Motor neuron (in vitro differentiated cells): ENCODE results near the gene ATG16L2. TPM values are rescaled to one million over a fixed set of nuclear protein-coding genes. Genes with fewer than 3 reads are reported as not detected.
"Not testable (repeated sequence)": the region's sequence is repeated elsewhere in the genome, so short reads cannot be mapped to it uniquely, and the experiment has no call there.

Experiments used
- ATAC-seq, 8 experiments: fragments of 200-7000 bp; cut with Tn5 transposase; replicated peaks in 6 of 8; 2 replicates each; pipeline ENCODE4 v1.8.0; 2021; ENCODE audit warnings: mild to moderate bottlenecking in 8 of 8, moderate library complexity in 8 of 8
- H3K27ac ChIP-seq, 2 donors: fragments of 250-450 bp; sonication (Bioruptor Pico); 2 replicates each; pipeline ENCODE4 v1.9.0; 2021; ENCODE audit warnings: antibody characterized with exemption in 2 of 2, mild to moderate bottlenecking in 2 of 2, moderate library complexity in 1 of 2
- H3K4me1 ChIP-seq, 2 donors: fragments of 250-450 bp; sonication (Bioruptor Pico); replicated peaks in 1 of 2; 2 replicates each; pipeline ENCODE4 v1.6.1; 2021; ENCODE audit warnings: antibody characterized with exemption in 2 of 2, mild to moderate bottlenecking in 2 of 2, moderate library complexity in 1 of 2
- H3K4me3 ChIP-seq, 5 donors: fragments of 250-450 bp; sonication (Bioruptor Pico); 2 replicates each; pipeline ENCODE4 v1.9.0; 2021; ENCODE audit warnings: antibody characterized with exemption in 5 of 5, mild to moderate bottlenecking in 5 of 5, moderate library complexity in 4 of 5
- WGBS, 10 experiments: fragments of 450-650 bp; shearing (Covaris generic); methylation state at CpG; one replicate each; pipeline ENCODE4 v1.0.0; 2022; 5-methylcytosine and 5-hydroxymethylcytosine counted together
- in situ Hi-C, 9 experiments: fragments of 400-800 bp; cut with MboI; loops; one replicate each; pipeline ENCODE4 v1.15.0; 2021; ENCODE audit warnings: low sequenced_read_pairs in 9 of 9, low pct_unique_long_range_greater_than_20kb in 2 of 9; ENCODE audit not compliant: unreplicated experiment in 9 of 9
- total RNA-seq, 8 experiments: library from RNA; unstranded; fragments of 300-600 nt; gene quantifications; 2 replicates each; pipeline versions ENCODE4 v1.2.3 to v1.2.4, GENCODE V29; 2022

ATG16L2 gene
- total RNA-seq, 8 experiments from 2014 or later, result 3.4 to 17.4 (median 5.0) TPM

DNA sequence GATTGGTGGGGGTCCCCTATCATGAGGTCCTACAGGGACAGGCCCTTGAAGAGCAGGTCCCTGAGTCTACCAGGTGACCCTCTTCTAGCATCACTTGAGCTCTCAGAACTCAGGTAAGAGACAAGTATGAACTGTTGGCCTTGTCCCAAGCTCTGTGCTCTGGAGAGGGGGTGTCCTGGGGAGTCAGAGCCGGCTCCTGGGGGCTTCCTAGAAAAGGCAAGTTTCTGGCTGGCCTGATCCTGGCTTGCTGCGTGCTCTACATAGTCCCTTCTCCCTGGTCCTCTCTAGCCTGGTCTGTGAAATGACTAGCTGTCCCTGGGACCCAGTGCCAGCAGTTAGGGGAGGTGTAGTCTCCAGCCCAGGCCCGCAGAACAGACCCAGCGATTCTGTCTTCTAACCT lies 11.4 kb downstream of the ATG16L2 start:
- Histone ChIP-seq H3K27ac (no peak overlapping the region), H3K4me3 (no peak overlapping the region), H3K4me1 (peaks cover 7 to 12% of the 10 kb centered on the region in 2 donors)
- in situ Hi-C loops, result loop anchor here in 3 of 9 experiments (25.0 kb wide), 2 partner anchors 362 to 412 kb away; no protein-coding TSS in a partner anchor
- ATAC-seq, result no peak
- WGBS, 10 experiments, result 63 to 100% (median 91%) methylated on average over 1 to 3 of the region's 4 CpGs; no CpG with 5 or more reads in 6 of the 10 experiments

GRCh38 chr11:72826191-72826941 lies 12.2 kb downstream of the ATG16L2 start:
- no peak overlapping the region for H3K27ac ChIP-seq
- no peak overlapping the region for H3K4me3 ChIP-seq
- peaks cover 4 to 9% of the 10 kb centered on the region in 2 donors for H3K4me1 ChIP-seq
- WGBS, 10 experiments, result 90 to 100% (median 100%) methylated on average over 1 to 2 of the region's 15 CpGs; no CpG with 5 or more reads in 7 of the 10 experiments
- in situ Hi-C loops, result loop anchor here in 3 of 9 experiments (25.0 kb wide), 2 partner anchors 361 to 411 kb away; no protein-coding TSS in a partner anchor
- ATAC-seq, result no peak

- ATAC-seq, result no peak
- WGBS, 10 experiments, result 92 to 100% methylated on average over 1 to 2 of the region's 8 CpGs; no CpG with 5 or more reads in 8 of the 10 experiments
Observed at GRCh38 chr11:72826942-72827480, 12.8 kb downstream of the ATG16L2 start.

GRCh38 chr11:72827656-72828055 lies 13.4 kb downstream of the ATG16L2 start:
- 75 to 100% (median 93%) methylated on average over 1 to 11 of the region's 11 CpGs for WGBS, 10 experiments
- in situ Hi-C loops, result loop anchor here in 3 of 9 experiments (25.0 kb wide), 2 partner anchors 360 to 410 kb away; no protein-coding TSS in a partner anchor

More at GRCh38 chr11:72826942-72827480, 12.8 kb downstream of the ATG16L2 start:
- in situ Hi-C loops, result loop anchor here in 3 of 9 experiments (25.0 kb wide), 2 partner anchors 360 to 410 kb away; no protein-coding TSS in a partner anchor
- Histone ChIP-seq H3K4me1 (peaks cover 2 to 8% of the 10 kb centered on the region in 2 donors), H3K27ac (no peak overlapping the region), H3K4me3 (no peak overlapping the region)

DNA sequence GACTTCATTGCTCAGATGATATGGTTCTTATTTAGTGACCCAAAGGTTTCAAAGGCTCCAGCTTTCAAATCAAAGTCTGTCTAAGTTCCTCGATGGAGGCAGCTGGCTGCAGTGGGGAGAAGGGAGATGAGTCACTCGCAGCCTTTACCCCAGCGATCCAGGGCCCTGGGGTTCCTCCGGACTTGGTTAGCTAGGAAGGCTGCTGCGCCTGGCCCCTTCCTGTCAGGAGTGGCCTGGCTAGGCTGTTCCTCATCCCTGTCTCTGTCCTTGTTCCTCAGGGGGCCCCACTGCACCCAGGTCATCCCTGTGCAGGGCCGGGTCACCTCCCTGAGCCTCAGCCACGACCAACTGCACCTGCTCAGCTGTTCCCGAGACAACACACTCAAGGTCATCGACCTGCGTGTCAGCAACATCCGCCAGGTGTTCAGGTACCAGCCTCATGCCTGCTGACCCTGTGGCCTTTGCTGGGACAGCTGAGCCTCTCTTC lies 13.9 kb downstream of the ATG16L2 start:
- ATAC-seq, result no peak
- WGBS, 10 experiments, result 54 to 100% (median 85%) methylated on average over 1 to 6 of the region's 11 CpGs; no CpG with 5 or more reads in 3 of the 10 experiments
- Histone ChIP-seq H3K4me3 (no peak overlapping the region), H3K4me1 (peaks cover 2 to 3% of the 10 kb centered on the region in 2 donors), H3K27ac (no peak overlapping the region)
- in situ Hi-C loops, result loop anchor here in 3 of 9 experiments (25.0 kb wide), 2 partner anchors 359 to 409 kb away; no protein-coding TSS in a partner anchor

More at GRCh38 chr11:72827656-72828055, 13.4 kb downstream of the ATG16L2 start:
- H3K4me1 ChIP-seq, H3K4me3 ChIP-seq, H3K27ac ChIP-seq, ATAC-seq: not testable (repeated sequence)

DNA sequence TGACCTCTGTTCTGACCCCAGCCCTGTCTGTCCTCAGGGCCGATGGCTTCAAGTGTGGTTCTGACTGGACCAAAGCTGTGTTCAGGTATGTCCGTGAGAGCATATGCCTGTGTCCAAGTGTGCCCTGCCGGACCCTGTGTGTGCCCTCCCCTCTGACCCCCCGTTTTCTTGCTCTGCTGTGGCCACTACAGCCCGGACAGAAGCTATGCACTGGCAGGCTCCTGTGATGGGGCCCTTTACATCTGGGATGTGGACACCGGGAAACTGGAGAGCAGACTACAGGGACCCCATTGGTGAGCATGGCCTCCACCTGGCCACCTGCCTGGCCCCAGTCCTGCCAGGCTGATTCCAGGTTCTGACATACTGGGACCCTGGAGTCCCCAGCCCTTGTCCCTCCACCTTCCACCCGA lies 14.5 kb downstream of the ATG16L2 start:
- ATAC-seq, result no peak
- Histone ChIP-seq H3K4me1 (peaks cover 2 to 3% of the 10 kb centered on the region in 2 donors), H3K4me3 (no peak overlapping the region), H3K27ac (no peak overlapping the region)
- in situ Hi-C loops, result loop anchor here in 3 of 9 experiments (25.0 kb wide), 2 partner anchors 359 to 409 kb away; no protein-coding TSS in a partner anchor
- WGBS, 10 experiments, result 67 to 100% (median 93%) methylated on average over 1 to 3 of the region's 7 CpGs; no CpG with 5 or more reads in 6 of the 10 experiments

DNA sequence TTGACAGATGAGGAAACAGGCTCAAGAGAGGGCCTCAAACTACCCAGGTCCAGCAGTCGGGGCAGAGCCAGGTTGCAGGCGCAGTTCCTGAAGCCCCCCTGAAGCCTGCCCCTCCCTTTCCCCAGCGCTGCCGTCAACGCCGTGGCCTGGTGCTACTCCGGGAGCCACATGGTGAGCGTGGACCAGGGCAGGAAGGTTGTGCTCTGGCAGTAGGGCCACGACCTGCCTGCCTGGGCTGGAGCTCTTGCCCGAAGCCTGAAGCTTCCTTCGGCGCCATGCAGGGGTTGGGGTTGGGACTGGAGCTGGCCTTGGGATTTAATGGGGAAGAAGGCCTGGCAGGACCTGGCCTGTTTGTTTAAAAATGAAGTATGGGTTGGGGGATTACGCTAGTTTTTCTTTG lies 15.0 kb downstream of the ATG16L2 start:
- no peak for ATAC-seq
- Histone ChIP-seq H3K4me1 (peaks cover 2 to 3% of the 10 kb centered on the region in 2 donors), H3K27ac (no peak overlapping the region), H3K4me3 (no peak overlapping the region)
- in situ Hi-C loops, result loop anchor here in 3 of 9 experiments (25.0 kb wide), 2 partner anchors 358 to 408 kb away; no protein-coding TSS in a partner anchor
- WGBS, 10 experiments, result 95 to 100% (median 100%) methylated on average over 1 to 8 of the region's 13 CpGs; no CpG with 5 or more reads in 6 of the 10 experiments

GRCh38 chr11:72829884-72830533 lies 15.8 kb downstream of the ATG16L2 start:
- H3K27ac ChIP-seq, result no peak overlapping the region
- H3K4me3 ChIP-seq, result no peak overlapping the region
- H3K4me1 ChIP-seq, result peaks cover 2 to 3% of the 10 kb centered on the region in 2 donors
- in situ Hi-C loops, result loop anchor here in 6 of 9 experiments (10.0 to 25.0 kb wide), 3 partner anchors 345 to 407 kb away; no protein-coding TSS in a partner anchor
- WGBS, 10 experiments, result 100% methylated on average over 1 of the region's 5 CpGs; no CpG with 5 or more reads in 7 of the 10 experiments
- no peak for ATAC-seq

- in situ Hi-C loops, result loop anchor here in 6 of 9 experiments (10.0 to 25.0 kb wide), 3 partner anchors 343 to 406 kb away; no protein-coding TSS in a partner anchor
Observed at GRCh38 chr11:72831521-72832300, 17.5 kb downstream of the ATG16L2 start.

GRCh38 chr11:72832301-72833082 lies 18.3 kb downstream of the ATG16L2 start:
- Histone ChIP-seq H3K4me3 (no peak overlapping the region), H3K4me1 (peaks cover 2 to 11% of the 10 kb centered on the region in 2 donors), H3K27ac (no peak overlapping the region)
- WGBS, 10 experiments, result 33 to 100% (median 83%) methylated on average over 1 to 6 of the region's 9 CpGs; no CpG with 5 or more reads in 1 of the 10 experiments
- ATAC-seq, result no peak
- in situ Hi-C loops, result loop anchor here in 6 of 9 experiments (10.0 to 25.0 kb wide), 3 partner anchors 342 to 405 kb away; no protein-coding TSS in a partner anchor

More at GRCh38 chr11:72831521-72832300, 17.5 kb downstream of the ATG16L2 start:
- Histone ChIP-seq H3K4me3 (no peak overlapping the region), H3K27ac (no peak overlapping the region), H3K4me1 (peaks cover 2 to 11% of the 10 kb centered on the region in 2 donors)
- 41 to 83% (median 61%) methylated on average over 1 to 6 of the region's 13 CpGs; no CpG with 5 or more reads in 3 of the 10 experiments for WGBS, 10 experiments
- peak; percentile 76 to 98 (median 95) for ATAC-seq
